Cardiac fibroblast (primary cell): Measurements from ENCODE around the gene LUZP2.

Source experiments
- DNase-seq, 2 donors: peaks; one replicate each; pipeline versions ENCODE4 v3.0.0 to v3.0.0-alpha.2; 2010; ENCODE audit warnings: low read depth in 2 of 2
- H3K4me3 ChIP-seq, 2 donors: replicated peaks in 1 of 2; 1 replicate in 1 of 2; 2 replicates in 1 of 2; pipeline ENCODE4 v1.5.1; 2011; ENCODE audit warnings: low read depth in 2 of 2, low read length in 2 of 2, mild to moderate bottlenecking in 2 of 2, moderate library complexity in 1 of 2
- TF ChIP-seq, protein P1 (sequence below): IDR thresholded peaks from one replicate; pipeline ENCODE4 v1.5.1; 2011; ENCODE audit warnings: low read depth, mild to moderate bottlenecking, low read length, inconsistent platforms

Gene LUZP2

DNA sequence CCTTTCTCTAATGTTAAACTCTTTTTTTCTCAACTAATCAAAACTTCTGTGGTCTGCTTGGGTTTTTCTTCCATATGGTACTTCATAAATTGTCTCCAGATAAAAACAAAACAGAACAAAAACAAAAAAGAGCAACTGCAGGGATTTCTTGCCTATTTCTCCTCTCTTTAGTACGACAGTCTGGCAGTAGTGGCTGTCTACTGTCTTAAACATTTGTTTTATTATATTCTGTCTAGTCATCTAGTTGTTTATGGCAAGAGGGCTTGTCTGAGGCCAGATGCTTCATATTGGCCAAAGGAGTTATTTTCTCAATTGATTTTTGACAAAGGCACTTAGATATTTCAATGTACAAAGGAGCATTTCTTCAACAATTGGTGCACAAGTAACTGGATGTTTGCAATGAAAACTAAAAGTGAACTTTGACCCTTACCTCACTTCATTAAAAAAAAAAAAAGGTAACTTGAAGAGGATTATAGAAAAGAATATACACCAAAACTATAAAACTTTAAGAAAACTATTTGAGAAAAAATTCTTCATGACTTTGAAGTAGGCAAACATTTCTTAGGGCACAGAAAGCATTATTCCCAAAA is 404.2 kb downstream of the LUZP2 start:
- DNase-seq = no peak
- H3K4me3 ChIP-seq = no peak overlapping the region

DNA sequence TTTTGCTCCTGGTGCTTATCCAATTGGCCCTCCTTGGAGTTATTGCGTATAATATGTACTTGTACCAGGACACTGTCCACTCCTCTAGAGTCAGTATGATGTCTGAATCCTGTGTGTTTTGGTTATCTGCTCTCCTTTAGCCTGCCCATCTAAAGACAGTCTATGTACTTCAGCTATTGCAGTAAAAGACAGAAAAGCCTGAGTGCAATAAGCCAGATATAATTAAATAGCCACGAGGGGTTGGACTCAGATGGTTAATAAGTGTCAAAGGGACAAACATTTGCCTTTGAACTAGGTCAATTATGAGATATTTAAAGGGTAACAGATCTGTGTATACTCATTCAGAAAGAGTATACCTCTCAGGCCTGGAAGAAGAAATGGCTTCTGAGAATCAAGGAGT is 406.7 kb downstream of the LUZP2 start:
- no peak for DNase-seq
- no peak overlapping the region for H3K4me3 ChIP-seq
- TF ChIP-seq, protein P1, sequence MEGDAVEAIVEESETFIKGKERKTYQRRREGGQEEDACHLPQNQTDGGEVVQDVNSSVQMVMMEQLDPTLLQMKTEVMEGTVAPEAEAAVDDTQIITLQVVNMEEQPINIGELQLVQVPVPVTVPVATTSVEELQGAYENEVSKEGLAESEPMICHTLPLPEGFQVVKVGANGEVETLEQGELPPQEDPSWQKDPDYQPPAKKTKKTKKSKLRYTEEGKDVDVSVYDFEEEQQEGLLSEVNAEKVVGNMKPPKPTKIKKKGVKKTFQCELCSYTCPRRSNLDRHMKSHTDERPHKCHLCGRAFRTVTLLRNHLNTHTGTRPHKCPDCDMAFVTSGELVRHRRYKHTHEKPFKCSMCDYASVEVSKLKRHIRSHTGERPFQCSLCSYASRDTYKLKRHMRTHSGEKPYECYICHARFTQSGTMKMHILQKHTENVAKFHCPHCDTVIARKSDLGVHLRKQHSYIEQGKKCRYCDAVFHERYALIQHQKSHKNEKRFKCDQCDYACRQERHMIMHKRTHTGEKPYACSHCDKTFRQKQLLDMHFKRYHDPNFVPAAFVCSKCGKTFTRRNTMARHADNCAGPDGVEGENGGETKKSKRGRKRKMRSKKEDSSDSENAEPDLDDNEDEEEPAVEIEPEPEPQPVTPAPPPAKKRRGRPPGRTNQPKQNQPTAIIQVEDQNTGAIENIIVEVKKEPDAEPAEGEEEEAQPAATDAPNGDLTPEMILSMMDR = no peak

More for the DNA sequence above, 404.2 kb downstream of the LUZP2 start:
- TF ChIP-seq, protein P1 = no peak

DNA sequence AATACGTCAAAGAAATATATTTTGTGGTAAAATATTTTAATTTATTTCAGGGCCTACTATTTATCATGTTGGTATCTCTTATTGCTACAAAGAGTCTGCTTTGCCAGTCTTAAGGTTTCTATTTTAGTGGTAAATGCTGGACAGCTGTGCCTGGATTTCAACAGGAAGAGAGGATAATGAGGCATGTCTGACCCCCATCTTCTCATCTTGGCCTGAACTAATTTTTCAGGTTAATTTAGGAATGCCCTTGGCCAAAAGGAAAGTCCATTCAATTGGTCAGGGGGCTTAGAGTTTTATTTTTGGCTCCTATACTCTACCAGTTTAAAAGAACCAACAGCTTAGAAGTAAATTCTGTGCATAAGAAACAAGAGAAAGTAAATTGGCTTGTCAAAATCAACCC is 428.2 kb downstream of the LUZP2 start:
- TF ChIP-seq, protein P1 = no peak
- no peak for DNase-seq
- H3K4me3 ChIP-seq = no peak overlapping the region

DNA sequence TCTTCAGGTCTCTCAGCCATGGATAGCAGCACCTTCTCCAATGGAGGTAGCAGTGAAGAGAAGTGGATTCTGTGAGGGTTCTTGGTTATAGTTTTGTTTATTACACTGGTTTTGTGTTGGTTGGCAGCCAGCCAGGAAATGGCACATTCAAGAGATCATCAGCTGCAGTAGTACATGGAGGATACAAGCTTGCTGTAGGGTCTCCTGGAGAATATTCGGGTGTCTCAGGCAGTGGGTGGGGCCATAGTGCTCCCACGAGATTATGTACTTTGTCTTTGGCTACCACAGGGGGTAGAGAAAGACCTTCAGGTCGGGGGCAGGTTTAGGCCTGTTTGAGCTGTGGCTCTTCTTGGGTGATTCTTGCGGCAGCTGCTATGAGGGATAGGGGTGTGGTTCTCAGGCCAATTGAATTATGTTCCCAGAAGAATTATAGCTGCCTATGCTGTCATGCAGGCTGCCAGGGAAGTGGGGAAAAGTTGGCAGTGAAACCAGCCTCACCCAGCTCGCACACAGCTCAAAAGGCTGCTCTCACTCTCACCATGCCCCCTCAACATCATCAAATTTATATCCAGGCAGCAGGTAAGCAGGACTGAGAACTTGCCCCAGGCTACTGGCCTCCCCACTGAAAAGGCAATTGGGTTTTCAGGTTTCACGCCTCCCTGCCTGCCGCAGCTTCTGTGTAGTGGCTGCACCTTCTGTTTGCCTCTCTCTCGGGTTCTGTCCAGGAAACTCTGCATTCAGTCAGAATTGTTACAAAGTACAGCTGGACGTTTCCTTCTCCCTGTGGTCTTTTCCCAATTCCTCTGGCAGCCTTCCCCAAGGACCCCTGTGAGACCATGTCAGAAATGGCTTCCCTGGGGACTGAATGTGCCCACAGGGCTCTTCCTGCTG is 435.5 kb downstream of the LUZP2 start:
- DNase-seq = peak in 1 of 2 donors; percentile 2
- H3K4me3 ChIP-seq = no peak overlapping the region
- TF ChIP-seq, protein P1 = no peak

DNA sequence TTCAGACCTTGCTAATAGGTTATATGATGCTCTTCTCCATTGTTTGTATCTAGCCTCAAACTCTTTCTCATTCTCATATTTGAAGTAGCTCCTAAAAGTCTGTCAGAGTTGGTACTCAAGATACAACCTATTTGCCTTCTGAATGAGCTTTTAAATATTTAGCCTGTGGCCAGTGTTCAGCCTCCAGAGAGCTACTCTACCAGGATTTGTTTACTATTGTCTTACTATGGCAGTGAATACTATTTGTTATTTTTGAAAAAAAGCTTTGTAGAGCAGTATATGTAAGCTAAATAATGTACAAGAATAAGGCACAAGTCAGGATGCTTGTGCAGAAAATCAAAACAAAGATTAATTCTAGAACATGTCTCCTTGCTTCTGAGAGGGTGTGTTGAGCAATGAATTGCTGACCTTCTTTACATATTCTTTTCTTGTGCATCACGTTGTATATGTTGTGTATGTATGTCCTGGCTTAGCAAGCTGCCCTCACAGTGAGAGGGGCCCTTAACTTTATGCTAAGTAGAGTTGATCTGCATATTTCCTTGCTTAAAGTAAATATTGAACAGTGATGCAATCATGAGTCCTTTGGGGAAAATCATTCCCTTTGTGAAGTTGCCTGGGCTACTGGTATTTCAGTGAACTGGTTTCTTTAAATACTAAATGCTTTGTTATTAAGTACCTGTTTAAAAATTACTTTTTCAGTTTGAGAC is 438.0 kb downstream of the LUZP2 start:
- DNase-seq = no peak
- no peak overlapping the region for H3K4me3 ChIP-seq
- TF ChIP-seq, protein P1 = no peak

DNA sequence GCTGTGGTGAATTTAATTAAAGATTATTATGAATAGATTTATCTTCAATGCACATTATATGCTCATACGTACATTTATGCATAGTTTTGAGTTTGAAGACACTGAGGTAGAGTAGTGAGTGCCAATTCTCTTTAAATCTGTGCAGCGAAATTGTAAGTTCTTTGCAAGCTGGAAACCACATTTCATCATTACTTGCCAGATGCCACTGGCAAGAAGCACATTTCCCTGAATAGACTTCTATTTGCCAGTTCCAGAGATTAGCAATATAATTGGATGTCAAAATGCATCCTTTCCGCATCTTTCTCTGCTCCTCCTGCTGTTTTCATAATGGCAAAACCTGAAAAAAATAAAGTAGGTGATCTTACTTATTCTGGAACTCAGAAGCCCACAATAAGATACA is 448.0 kb downstream of the LUZP2 start:
- DNase-seq = no peak

More for the DNA sequence above, 448.0 kb downstream of the LUZP2 start:
- no peak overlapping the region for H3K4me3 ChIP-seq
- TF ChIP-seq, protein P1 = no peak
